OCI-LY7 (cell line): ENCODE data around the gene DCAF11. TPM values are rescaled to one million over a fixed set of nuclear protein-coding genes. Genes with fewer than 3 reads are reported as not detected.

Experiments
- BruUV-seq: library from RNA; stranded (reverse); fragments of 400-500 nt; replicated peaks from 2 replicates; lab custom pipeline; 2021; lab: Mats Ljungman, UMichigan
- CTCF ChIA-PET: fragments of 300-600 bp; sonication (Branson Sonifier 250); formaldehyde crosslinking; loops from one replicate; lab custom pipeline; 2022; ENCODE audit warnings: antibody characterized with exemption; ENCODE audit not compliant: unreplicated experiment; lab: Charles Lee
- POLR2A ChIA-PET: fragments of 300-600 bp; sonication (Branson Sonifier 250); formaldehyde crosslinking; loops from one replicate; lab custom pipeline; 2022; ENCODE audit warnings: antibody characterized with exemption; lab: Charles Lee
- DNase-seq: peaks from one replicate; pipeline ENCODE4 v3.0.0-alpha.2; 2015; ENCODE audit warnings: low spot score
- H2AFZ ChIP-seq: fragments of 200-600 bp; sonication (generic), shearing (Covaris generic); 2 replicates; pipeline ENCODE4 v1.6.1; 2014; ENCODE audit warnings: mild to moderate bottlenecking, antibody characterized with exemption, low read length, moderate library complexity
- H3K27ac ChIP-seq: fragments of 200-600 bp; sonication (generic); 2 replicates; pipeline ENCODE4 v1.5.1; 2014; ENCODE audit warnings: mixed run types, low read depth, mild to moderate bottlenecking, moderate library complexity, low read length, inconsistent platforms; ENCODE audit not compliant: poor library complexity, severe bottlenecking
- H3K36me3 ChIP-seq: fragments of 200-600 bp; sonication (generic); 2 replicates; pipeline ENCODE4 v1.6.1; 2014; ENCODE audit warnings: mild to moderate bottlenecking, antibody characterized with exemption, low read length, moderate library complexity, mixed read lengths; ENCODE audit not compliant: insufficient read depth
- H3K4me1 ChIP-seq: fragments of 200-600 bp; sonication (generic); 2 replicates; pipeline ENCODE4 v1.5.1; 2014; ENCODE audit warnings: mild to moderate bottlenecking, low read length; ENCODE audit not compliant: insufficient read depth, poor library complexity, severe bottlenecking
- H3K4me2 ChIP-seq: fragments of 200-600 bp; sonication (generic); 2 replicates; pipeline ENCODE4 v1.6.1; 2014; ENCODE audit warnings: mild to moderate bottlenecking, low read length
- H3K4me3 ChIP-seq: fragments of 200-600 bp; sonication (generic); 2 replicates; pipeline ENCODE4 v1.5.1; 2014; ENCODE audit warnings: mild to moderate bottlenecking, low read depth, low read length; ENCODE audit not compliant: poor library complexity, severe bottlenecking
- H3K79me2 ChIP-seq: fragments of 200-600 bp; sonication (generic); 2 replicates; pipeline ENCODE4 v1.6.1; 2016; ENCODE audit warnings: low read depth, mild to moderate bottlenecking, low read length, moderate library complexity, mixed read lengths; ENCODE audit not compliant: insufficient read depth
- H3K9me2 ChIP-seq: fragments of 200-600 bp; sonication (generic); 2 replicates; pipeline ENCODE4 v1.6.1; 2016; ENCODE audit warnings: mild to moderate bottlenecking, low read length, mixed read lengths; ENCODE audit not compliant: insufficient read depth
- H3K9me3 ChIP-seq: fragments of 200-600 bp; sonication (generic); 2 replicates; pipeline ENCODE4 v1.6.1; 2014; ENCODE audit warnings: mild to moderate bottlenecking, mixed run types, low read length, mixed read lengths
- H4K20me1 ChIP-seq: fragments of 200-600 bp; sonication (generic); 2 replicates; pipeline ENCODE4 v1.6.1; 2014; ENCODE audit warnings: mild to moderate bottlenecking, antibody characterized with exemption, low read length, moderate library complexity, mixed read lengths; ENCODE audit not compliant: insufficient read depth
- CTCF ChIP-seq: fragments of 200-600 bp; sonication (generic); conservative IDR thresholded peaks from 2 replicates; pipeline ENCODE4 v1.5.1; 2014; ENCODE audit warnings: mild to moderate bottlenecking, antibody characterized with exemption, low read length, moderate library complexity, mixed read lengths
- EZH2phosphoT487 ChIP-seq: fragments of 200-600 bp; sonication (generic); IDR thresholded peaks from 2 replicates; pipeline ENCODE4 v1.6.1; 2018; ENCODE audit warnings: low read depth, borderline replicate concordance, mild to moderate bottlenecking, mixed run types, antibody characterized with exemption, low read length, moderate library complexity, mixed read lengths
- intact Hi-C: fragments of 100-400 bp; cut with micrococcal nuclease; formaldehyde crosslinking; loops from one replicate; pipeline ENCODE4 v1.10.0; 2022; ENCODE audit not compliant: unreplicated experiment
- total RNA-seq, 2 experiments: library from RNA; depleted of rRNA in 1 of 2; stranded (reverse); fragments of >200 nt in 1 of 2; shearing (Covaris generic) in 1 of 2; gene quantifications; 2 replicates each; pipeline ENCODE4 v1.2.3, GENCODE V29; 2014 to 2022

The DCAF11 gene
- total RNA-seq, 2 experiments from 2014 or later: 63.6 to 75.5 TPM

GRCh38 chr14:24143511-24143910 is 28.9 kb downstream of the DCAF11 start:
- TF ChIP-seq CTCF (no peak), EZH2phosphoT487 (no peak)

GRCh38 chr14:24144451-24144850 is 29.9 kb downstream of the DCAF11 start:
- DNase-seq: no peak
- H2AFZ ChIP-seq: no peak overlapping the region
- no peak overlapping the region for H3K4me3 ChIP-seq
- H4K20me1 ChIP-seq: 0 out of 2 replicates have a peak, but pooled peaks cover 3% of the 10 kb centered on the region
- H3K4me1 ChIP-seq: peaks cover 28% of the 10 kb centered on the region
- BruUV-seq: no TSS peak
- intact Hi-C loops: loop anchor here (10.0 kb wide), 1 partner anchor 840 kb away; the partner anchor contains the start of genes BCL2L2 and PPP1R3E
- CTCF ChIA-PET: no interaction called here
- POLR2A ChIA-PET: interaction anchor here (1.2 to 1.4 kb wide), 2 partner anchors 30 to 98 kb away, joined by 3 to 4 read pairs; partner anchors contain the start of genes DCAF11, NRL and TINF2
- no peaks in the 10 kb centered on the region for H3K9me3 ChIP-seq
- peaks cover 34% of the 10 kb centered on the region for H3K36me3 ChIP-seq
- H3K9me2 ChIP-seq: no peaks in the 10 kb centered on the region
- H3K27ac ChIP-seq: no peak overlapping the region
- H3K4me2 ChIP-seq: no peak overlapping the region
- H3K79me2 ChIP-seq: peaks cover 35% of the 10 kb centered on the region
- TF ChIP-seq CTCF (no peak), EZH2phosphoT487 (no peak)

More at GRCh38 chr14:24143511-24143910, 28.9 kb downstream of the DCAF11 start:
- peaks cover 34% of the 10 kb centered on the region for H3K4me1 ChIP-seq
- intact Hi-C loops: loop anchor here (10.0 kb wide), 1 partner anchor 839 kb away; the partner anchor contains the start of genes BCL2L2 and PPP1R3E
- ChIA-PET CTCF (no interaction called here), POLR2A (interaction anchor here (1.0 to 1.3 kb wide), 3 partner anchors 18 to 35 kb away, joined by 3 to 5 read pairs (median 3); partner anchors contain the start of genes DCAF11, IRF9 and NRL)
- H2AFZ ChIP-seq: no peak overlapping the region
- no peak overlapping the region for H3K4me2 ChIP-seq
- DNase-seq: no peak
- peaks cover 41% of the 10 kb centered on the region for H3K36me3 ChIP-seq
- BruUV-seq: no TSS peak
- H3K9me3 ChIP-seq: no peaks in the 10 kb centered on the region
- H3K9me2 ChIP-seq: no peaks in the 10 kb centered on the region
- H3K27ac ChIP-seq: no peak overlapping the region
- 0 out of 2 replicates have a peak, but pooled peaks cover 6% of the 10 kb centered on the region for H4K20me1 ChIP-seq
- H3K4me3 ChIP-seq: no peak overlapping the region
- peaks cover 44% of the 10 kb centered on the region for H3K79me2 ChIP-seq

DNA sequence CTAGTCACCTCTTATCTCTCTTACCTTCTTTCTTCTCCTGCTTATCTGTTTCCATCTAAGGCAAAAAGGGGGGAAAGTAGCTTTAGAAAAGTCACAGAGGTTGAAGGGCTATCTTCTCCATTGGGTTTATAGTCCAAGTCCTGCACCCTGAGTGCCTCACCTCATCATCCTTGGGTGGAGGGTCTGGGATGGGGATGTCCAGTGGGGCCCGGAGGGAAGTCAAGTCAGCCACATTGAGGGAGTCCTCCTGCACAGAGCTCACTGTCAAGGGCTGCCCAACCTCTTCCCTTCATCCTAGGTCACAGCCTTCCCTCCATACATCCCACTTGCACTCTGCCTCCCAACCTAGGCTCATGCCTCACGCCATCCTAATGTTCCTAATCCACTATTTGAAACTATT is 30.6 kb downstream of the DCAF11 start:
- CTCF ChIA-PET: interaction anchor here (0.7 kb wide), 1 partner anchor 16 kb away, joined by 3 read pairs; the partner anchor contains the start of gene IRF9
- intact Hi-C loops: loop anchor here (10.0 kb wide), 1 partner anchor 840 kb away; the partner anchor contains the start of genes BCL2L2 and PPP1R3E

More for the DNA sequence above, 30.6 kb downstream of the DCAF11 start:
- H3K4me2 ChIP-seq: peak overlapping the region; percentile 96
- no peaks in the 10 kb centered on the region for H3K9me2 ChIP-seq
- peaks cover 25% of the 10 kb centered on the region for H3K4me1 ChIP-seq
- no peaks in the 10 kb centered on the region for H4K20me1 ChIP-seq
- no peak overlapping the region for H2AFZ ChIP-seq
- no peak for DNase-seq
- peaks cover 27% of the 10 kb centered on the region; the same call in 1 of the 2 replicates for H3K79me2 ChIP-seq
- no peaks in the 10 kb centered on the region for H3K9me3 ChIP-seq
- peaks cover 38% of the 10 kb centered on the region for H3K36me3 ChIP-seq
- peak overlapping the region; percentile 94 for H3K4me3 ChIP-seq
- no peak overlapping the region for H3K27ac ChIP-seq
- TF ChIP-seq CTCF (no peak), EZH2phosphoT487 (no peak)
- POLR2A ChIA-PET: interaction anchor here (1.4 to 3.9 kb wide), 5 partner anchors 9 to 97 kb away, joined by 4 to 32 read pairs (median 20); partner anchors contain the start of genes DCAF11, NRL, PCK2 and PSME1
- no TSS peak for BruUV-seq
